Measurements from ENCODE around the gene OPA1.
"Not testable (repeated sequence)": the region's sequence is repeated elsewhere in the genome, so short reads cannot be mapped to it uniquely, and the experiment has no call there.

OPA1 gene

GRCh38 chr3:193605876-193606275 is 12.9 kb downstream of the OPA1 start:
- Histone ChIP-seq H2AFZ (no peak overlapping the region), H3K4me1 (no peaks in the 10 kb centered on the region), H3K9ac (no peak overlapping the region), H3K4me2 (ENCODE audit: low read length) (no peak overlapping the region), H3K27me3 (ENCODE audit: control insufficient read depth, insufficient read depth, low read length) (no peaks in the 10 kb centered on the region), H3K79me2 (peaks cover 30% of the 10 kb centered on the region), H3K9me3 (ENCODE audit: control insufficient read depth, low read length) (no peaks in the 10 kb centered on the region), H3K36me3 (ENCODE audit: control insufficient read depth, insufficient read depth, low read length) (no peaks in the 10 kb centered on the region), H3K27ac (no peak overlapping the region), H3K4me3 (ENCODE audit: low read depth, low read length) (peak overlapping the region; percentile 16)
- TF ChIP-seq, protein P1, sequence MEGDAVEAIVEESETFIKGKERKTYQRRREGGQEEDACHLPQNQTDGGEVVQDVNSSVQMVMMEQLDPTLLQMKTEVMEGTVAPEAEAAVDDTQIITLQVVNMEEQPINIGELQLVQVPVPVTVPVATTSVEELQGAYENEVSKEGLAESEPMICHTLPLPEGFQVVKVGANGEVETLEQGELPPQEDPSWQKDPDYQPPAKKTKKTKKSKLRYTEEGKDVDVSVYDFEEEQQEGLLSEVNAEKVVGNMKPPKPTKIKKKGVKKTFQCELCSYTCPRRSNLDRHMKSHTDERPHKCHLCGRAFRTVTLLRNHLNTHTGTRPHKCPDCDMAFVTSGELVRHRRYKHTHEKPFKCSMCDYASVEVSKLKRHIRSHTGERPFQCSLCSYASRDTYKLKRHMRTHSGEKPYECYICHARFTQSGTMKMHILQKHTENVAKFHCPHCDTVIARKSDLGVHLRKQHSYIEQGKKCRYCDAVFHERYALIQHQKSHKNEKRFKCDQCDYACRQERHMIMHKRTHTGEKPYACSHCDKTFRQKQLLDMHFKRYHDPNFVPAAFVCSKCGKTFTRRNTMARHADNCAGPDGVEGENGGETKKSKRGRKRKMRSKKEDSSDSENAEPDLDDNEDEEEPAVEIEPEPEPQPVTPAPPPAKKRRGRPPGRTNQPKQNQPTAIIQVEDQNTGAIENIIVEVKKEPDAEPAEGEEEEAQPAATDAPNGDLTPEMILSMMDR (IDR thresholded peaks at IDR 0.05) = peak; percentile 83

DNA sequence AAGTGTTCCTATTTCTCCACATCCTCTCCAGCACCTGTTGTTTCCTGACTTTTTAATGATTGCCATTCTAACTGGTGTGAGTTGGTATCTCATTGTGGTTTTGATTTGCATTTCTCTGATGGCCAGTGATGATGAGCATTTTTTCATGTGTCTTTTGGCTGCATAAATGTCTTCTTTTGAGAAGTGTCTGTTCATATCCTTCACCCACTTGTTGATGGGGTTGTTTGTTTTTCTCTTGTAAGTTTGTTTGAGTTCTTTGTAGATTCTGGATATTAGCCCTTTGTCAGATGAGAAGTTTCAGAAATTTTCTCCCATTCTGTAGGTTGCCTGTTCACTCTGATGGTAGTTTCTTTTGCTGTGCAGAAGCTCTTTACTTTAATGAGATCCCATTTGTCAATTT is 13.9 kb downstream of the OPA1 start:
- H3K9me3 ChIP-seq (ENCODE audit: control insufficient read depth, low read length); H3K4me2 ChIP-seq (ENCODE audit: low read length); H2AFZ ChIP-seq; H3K36me3 ChIP-seq (ENCODE audit: control insufficient read depth, insufficient read depth, low read length); H3K27me3 ChIP-seq (ENCODE audit: control insufficient read depth, insufficient read depth, low read length); H3K4me1 ChIP-seq; H3K9ac ChIP-seq; H3K27ac ChIP-seq; H3K4me3 ChIP-seq (ENCODE audit: low read depth, low read length): not testable (repeated sequence)
- peaks cover 24% of the 10 kb centered on the region for H3K79me2 ChIP-seq

DNA sequence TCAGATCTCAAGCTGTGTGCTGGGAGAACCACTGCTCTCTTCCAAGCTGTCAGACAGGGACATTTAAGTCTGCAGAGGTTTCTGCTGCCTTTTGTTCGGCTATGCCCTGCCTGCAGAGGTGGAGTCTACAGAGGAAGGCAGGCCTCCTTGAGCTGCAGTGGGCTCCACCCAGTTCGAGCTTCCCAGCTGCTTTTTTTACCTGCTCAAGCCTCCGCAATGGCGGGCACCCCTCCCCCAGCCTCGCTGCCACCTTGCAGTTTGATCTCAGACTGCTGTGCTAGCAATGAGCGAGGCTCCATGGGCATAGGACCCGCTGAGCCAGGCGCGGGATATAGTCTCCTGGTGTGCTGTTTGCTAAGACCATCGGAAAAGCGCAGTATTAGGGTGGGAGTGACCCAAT is 17.5 kb downstream of the OPA1 start:
- not testable (repeated sequence) for H2AFZ ChIP-seq; H3K9me3 ChIP-seq (ENCODE audit: control insufficient read depth, low read length); H3K27me3 ChIP-seq (ENCODE audit: control insufficient read depth, insufficient read depth, low read length); H3K4me3 ChIP-seq (ENCODE audit: low read depth, low read length); H3K4me1 ChIP-seq; H3K36me3 ChIP-seq (ENCODE audit: control insufficient read depth, insufficient read depth, low read length); H3K27ac ChIP-seq; H3K4me2 ChIP-seq (ENCODE audit: low read length); H3K9ac ChIP-seq
- H3K79me2 ChIP-seq = peaks cover 17% of the 10 kb centered on the region

GRCh38 chr3:193614430-193614829 is 21.4 kb downstream of the OPA1 start:
- Histone ChIP-seq H3K27me3 (ENCODE audit: control insufficient read depth, insufficient read depth, low read length) (no peaks in the 10 kb centered on the region), H2AFZ (no peak overlapping the region), H3K79me2 (peaks cover 8% of the 10 kb centered on the region), H3K9me3 (ENCODE audit: control insufficient read depth, low read length) (no peaks in the 10 kb centered on the region), H3K4me1 (no peaks in the 10 kb centered on the region), H3K4me2 (ENCODE audit: low read length) (no peak overlapping the region), H3K9ac (no peak overlapping the region), H3K36me3 (ENCODE audit: control insufficient read depth, insufficient read depth, low read length) (no peaks in the 10 kb centered on the region), H3K27ac (no peak overlapping the region), H3K4me3 (ENCODE audit: low read depth, low read length) (no peak overlapping the region)
- TF ChIP-seq, protein P1 (IDR thresholded peaks at IDR 0.05) = no peak

DNA sequence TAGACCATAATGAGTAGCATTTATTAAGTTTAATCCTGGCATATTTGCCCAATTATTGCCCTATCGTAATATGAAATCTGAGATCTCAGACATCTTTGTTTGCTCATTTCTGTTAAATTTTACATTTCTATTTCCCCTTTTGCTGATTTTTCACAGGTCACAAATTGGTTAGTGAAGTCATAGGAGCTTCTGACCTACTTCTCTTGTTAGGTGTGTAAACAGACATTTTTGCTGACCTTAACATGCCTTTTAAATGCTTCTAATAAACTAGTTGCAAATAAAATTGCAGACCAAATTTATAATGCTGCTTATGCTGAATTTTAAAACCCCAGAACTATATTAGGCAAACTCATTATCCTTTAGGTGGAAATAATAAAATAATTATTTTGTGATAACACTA is 24.6 kb downstream of the OPA1 start:
- Histone ChIP-seq H3K4me3 (ENCODE audit: low read depth, low read length) (no peak overlapping the region), H3K27me3 (ENCODE audit: control insufficient read depth, insufficient read depth, low read length) (no peaks in the 10 kb centered on the region), H3K27ac (no peak overlapping the region), H3K9me3 (ENCODE audit: control insufficient read depth, low read length) (no peaks in the 10 kb centered on the region), H3K79me2 (peaks cover 3% of the 10 kb centered on the region), H2AFZ (no peak overlapping the region), H3K4me1 (no peaks in the 10 kb centered on the region), H3K36me3 (ENCODE audit: control insufficient read depth, insufficient read depth, low read length) (no peaks in the 10 kb centered on the region), H3K9ac (no peak overlapping the region), H3K4me2 (ENCODE audit: low read length) (no peak overlapping the region)
- TF ChIP-seq, protein P1 (IDR thresholded peaks at IDR 0.05) = no peak

DNA sequence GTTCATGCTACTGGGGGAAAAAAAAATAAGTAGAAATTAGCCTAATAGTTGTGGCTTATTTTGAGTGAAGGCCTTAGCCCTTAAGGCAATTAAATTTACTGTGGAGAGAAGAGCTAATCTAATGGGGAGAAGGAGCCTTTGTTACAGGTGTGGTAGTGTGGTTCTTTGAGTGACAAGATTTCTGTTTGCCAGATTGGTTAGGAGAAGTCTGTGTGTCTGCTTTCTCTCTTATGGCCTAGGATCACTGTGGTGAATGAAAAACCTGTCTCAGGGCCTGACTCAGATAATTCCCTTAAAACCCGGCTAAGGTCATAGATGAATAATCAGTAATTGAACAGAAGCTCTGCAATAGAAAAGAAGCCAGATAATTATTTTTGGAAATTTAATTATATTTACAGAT is 27.0 kb downstream of the OPA1 start:
- Histone ChIP-seq H3K4me2 (ENCODE audit: low read length) (no peak overlapping the region), H3K9ac (no peak overlapping the region)

More for the DNA sequence above, 27.0 kb downstream of the OPA1 start:
- H3K27ac ChIP-seq = no peak overlapping the region
- H3K27me3 ChIP-seq (ENCODE audit: control insufficient read depth, insufficient read depth, low read length) = no peaks in the 10 kb centered on the region
- no peaks in the 10 kb centered on the region for H3K79me2 ChIP-seq
- H3K9me3 ChIP-seq (ENCODE audit: control insufficient read depth, low read length) = no peaks in the 10 kb centered on the region
- H3K4me3 ChIP-seq (ENCODE audit: low read depth, low read length) = no peak overlapping the region
- TF ChIP-seq, protein P1 (IDR thresholded peaks at IDR 0.05) = no peak
- H3K36me3 ChIP-seq (ENCODE audit: control insufficient read depth, insufficient read depth, low read length) = no peaks in the 10 kb centered on the region
- H3K4me1 ChIP-seq = no peaks in the 10 kb centered on the region
- no peak overlapping the region for H2AFZ ChIP-seq
